HG03045 (cell line): ENCODE results near the gene LILRB1.
A peak's percentile ranks its signal among the peaks of the same experiment; 100 is the strongest.
"Not testable (repeated sequence)": the region's sequence is repeated elsewhere in the genome, so short reads cannot be mapped to it uniquely, and the experiment has no call there.

Experiments
- ATAC-seq: cut with Tn5 transposase; IDR thresholded peaks from one replicate; pipeline ENCODE4 v1.9.1; 2021; ENCODE audit warnings: mild to moderate bottlenecking, moderate library complexity; ENCODE audit not compliant: unreplicated experiment

LILRB1 gene

GRCh38 chr19:54630262-54630661, at the start of gene LILRB1:
Gene LILRB1 (plus strand): TSS chr19:54630484. CDS start chr19:54631074, 590 bp downstream.
- ATAC-seq, result not testable (repeated sequence)

- no peak for ATAC-seq
Observed at GRCh38 chr19:54586397-54586796, 43.9 kb upstream of the LILRB1 start.

GRCh38 chr19:54587026-54587425, 43.3 kb upstream of the LILRB1 start:
- no peak for ATAC-seq

GRCh38 chr19:54593445-54593844, 36.8 kb upstream of the LILRB1 start, which contains the start of gene LILRA1:
Gene LILRA1 (plus strand): TSS chr19:54593632. CDS start chr19:54594245, 613 bp downstream.
- ATAC-seq, result not testable (repeated sequence)

GRCh38 chr19:54593931-54594626, 36.2 kb upstream of the LILRB1 start:
- not testable (repeated sequence) for ATAC-seq

GRCh38 chr19:54594737-54595136, 35.5 kb upstream of the LILRB1 start:
- ATAC-seq, result no peak

- not testable (repeated sequence) for ATAC-seq
Observed at GRCh38 chr19:54595680-54596436, 34.4 kb upstream of the LILRB1 start.

GRCh38 chr19:54600212-54600611, 30.1 kb upstream of the LILRB1 start:
- ATAC-seq, result no peak

GRCh38 chr19:54606230-54606629, 24.1 kb upstream of the LILRB1 start:
- ATAC-seq, result no peak

- no peak for ATAC-seq
Observed at GRCh38 chr19:54606891-54607784, 23.1 kb upstream of the LILRB1 start.

GRCh38 chr19:54607785-54608150, 22.5 kb upstream of the LILRB1 start:
- no peak for ATAC-seq

- no peak for ATAC-seq
Observed at GRCh38 chr19:54608205-54608604, 22.1 kb upstream of the LILRB1 start.

- no peak for ATAC-seq
Observed at GRCh38 chr19:54608792-54609191, 21.5 kb upstream of the LILRB1 start.

GRCh38 chr19:54609356-54609791, 20.9 kb upstream of the LILRB1 start:
- ATAC-seq, result no peak

GRCh38 chr19:54612428-54612827, 17.9 kb upstream of the LILRB1 start:
- ATAC-seq, result no peak

GRCh38 chr19:54614726-54615125, 15.6 kb upstream of the LILRB1 start:
- no peak for ATAC-seq

GRCh38 chr19:54616057-54616456, 14.2 kb upstream of the LILRB1 start:
- ATAC-seq, result peak; percentile 28

- ATAC-seq, result peak; percentile 77
Observed at GRCh38 chr19:54616821-54617560, 13.3 kb upstream of the LILRB1 start.

GRCh38 chr19:54620464-54620863, 9.8 kb upstream of the LILRB1 start:
- ATAC-seq, result no peak

- no peak for ATAC-seq
Observed at GRCh38 chr19:54622431-54622830, 7.9 kb upstream of the LILRB1 start.
